Vagina (tissue), 2 donors: ENCODE data around the gene TSPAN9.

Experiments
- CTCF ChIP-seq, 3 experiments: fragments of 450-650 bp in 2 of 3; fragments of 200-600 bp in 1 of 3; sonication (generic) in 1 of 3; IDR thresholded peaks; one replicate each; pipeline ENCODE4 v1.5.1; 2017 to 2019; ENCODE audit warnings: antibody characterized with exemption in 3 of 3, mild to moderate bottlenecking in 2 of 3, moderate library complexity in 2 of 3
- POLR2AphosphoS5 ChIP-seq, 2 donors: sonication (generic); formaldehyde crosslinking; IDR thresholded peaks; one replicate each; pipeline ENCODE4 v1.9.0; 2017; ENCODE audit warnings: antibody characterized with exemption in 2 of 2, mild to moderate bottlenecking in 2 of 2, low read depth in 1 of 2; ENCODE audit not compliant: insufficient read depth in 1 of 2

GRCh38 chr12:3223601-3224529, 146.7 kb downstream of the TSPAN9 start:
- TF ChIP-seq CTCF (IDR thresholded peaks at IDR 0.05), result no peak
- no peak for TF ChIP-seq POLR2AphosphoS5 (IDR thresholded peaks at IDR 0.05; ENCODE audit: insufficient read depth in 1 of 2, low read depth in 1 of 2)
